Glutamatergic neuron (in vitro differentiated cells): ENCODE measurements around the gene CARD8. TPM values are rescaled to one million over a fixed set of nuclear protein-coding genes. Genes with fewer than 3 reads are reported as not detected.

Experiments
- DNase-seq: peaks from one replicate; pipeline ENCODE4 v3.0.0; 2022
- H3K27ac Mint-ChIP-seq: one replicate; pipeline ENCODE4 v1.8.0; 2020; ENCODE audit warnings: mild to moderate bottlenecking, mixed read lengths, inconsistent platforms; ENCODE audit not compliant: unreplicated experiment
- H3K27me3 Mint-ChIP-seq: one replicate; pipeline ENCODE4 v1.8.0; 2020; ENCODE audit warnings: mild to moderate bottlenecking, moderate library complexity, mixed read lengths, inconsistent platforms; ENCODE audit not compliant: unreplicated experiment
- H3K36me3 Mint-ChIP-seq: one replicate; pipeline ENCODE4 v1.8.0; 2020; ENCODE audit warnings: mild to moderate bottlenecking, mixed read lengths, inconsistent platforms; ENCODE audit not compliant: unreplicated experiment
- H3K4me1 Mint-ChIP-seq: one replicate; pipeline ENCODE4 v1.8.0; 2020; ENCODE audit warnings: mild to moderate bottlenecking, low read depth, mixed read lengths, inconsistent platforms; ENCODE audit not compliant: unreplicated experiment
- H3K4me3 Mint-ChIP-seq: one replicate; pipeline ENCODE4 v1.8.0; 2020; ENCODE audit warnings: mild to moderate bottlenecking, mixed read lengths, inconsistent platforms; ENCODE audit not compliant: unreplicated experiment
- H3K9me3 Mint-ChIP-seq: one replicate; pipeline ENCODE4 v1.8.0; 2020; ENCODE audit warnings: mild to moderate bottlenecking, moderate library complexity, mixed read lengths, inconsistent platforms; ENCODE audit not compliant: unreplicated experiment
- CTCF ChIP-seq: fragments of 200-600 bp; sonication (generic); IDR thresholded peaks from one replicate; pipeline ENCODE4 v1.5.0; 2021; ENCODE audit not compliant: partially characterized antibody, unreplicated experiment
- total RNA-seq: library from RNA; stranded (reverse); fragmentation: NEBNext Ultra II Directional; extraction: Animal tissue kit (Norgen Biotek cat#: 25700); gene quantifications from one replicate; pipeline ENCODE4 v1.2.1, GENCODE V29; 2021; ENCODE audit not compliant: unreplicated experiment

Gene CARD8
- total RNA-seq, 1 donor from 2014 or later = 41.9 TPM

GRCh38 chr19:48284896-48285295 is 29.2 kb upstream of the CARD8 start:
- Mint-ChIP-seq H3K36me3 (peaks cover 16% of the 10 kb centered on the region), H3K4me3 (no peak overlapping the region), H3K4me1 (no peaks in the 10 kb centered on the region), H3K27me3 (peaks cover 2% of the 10 kb centered on the region), H3K9me3 (peaks cover 6% of the 10 kb centered on the region), H3K27ac (peak overlapping the region; percentile 45)
- DNase-seq = no peak
- no peak for TF ChIP-seq CTCF

DNA sequence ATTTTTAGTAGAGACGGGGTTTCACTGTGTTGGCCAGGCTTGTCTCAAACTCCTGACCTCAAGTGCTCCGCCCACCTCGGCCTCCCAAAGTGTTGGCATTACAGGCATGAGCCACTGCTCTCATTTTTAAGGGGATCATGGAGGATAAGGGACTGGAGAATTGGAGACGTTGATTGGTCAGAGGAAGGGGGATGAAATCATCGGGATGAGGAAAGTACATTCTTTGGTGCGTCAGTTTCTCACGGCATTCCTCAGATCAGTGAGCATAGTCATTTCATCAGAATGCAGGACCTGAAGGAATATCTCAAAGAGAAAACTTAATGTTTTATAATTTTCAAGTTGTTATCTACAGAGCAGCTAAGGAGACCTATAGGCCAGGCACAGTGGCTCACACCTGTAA is 28.2 kb upstream of the CARD8 start:
- no peak for TF ChIP-seq CTCF
- peaks cover 16% of the 10 kb centered on the region for H3K36me3 Mint-ChIP-seq
- H3K4me3 Mint-ChIP-seq = no peak overlapping the region
- H3K9me3 Mint-ChIP-seq = peaks cover 6% of the 10 kb centered on the region
- H3K27me3 Mint-ChIP-seq = peaks cover 2% of the 10 kb centered on the region
- H3K4me1 Mint-ChIP-seq = no peaks in the 10 kb centered on the region
- DNase-seq = no peak
- no peak overlapping the region for H3K27ac Mint-ChIP-seq

DNA sequence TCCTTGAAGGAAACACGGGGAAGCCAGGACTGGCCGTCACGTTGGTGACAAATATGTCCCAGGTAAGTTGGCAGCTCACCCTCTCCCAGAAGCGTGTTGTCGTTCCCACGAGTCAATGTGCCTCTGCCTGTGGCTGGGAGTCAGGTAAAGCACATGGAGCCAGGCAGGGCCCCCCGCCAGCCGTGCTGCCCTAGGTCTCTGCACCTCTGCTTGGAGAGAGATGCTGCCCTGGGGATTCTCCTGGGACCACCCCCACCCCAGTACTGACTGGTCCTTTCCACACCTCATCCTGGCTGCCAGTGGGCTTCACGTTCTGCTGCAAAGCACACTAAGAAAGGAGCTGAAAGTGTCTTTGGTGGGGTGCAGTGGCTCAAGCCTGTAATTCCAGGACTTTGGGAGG is 24.0 kb upstream of the CARD8 start:
- peaks cover 7% of the 10 kb centered on the region for H3K27me3 Mint-ChIP-seq
- H3K4me1 Mint-ChIP-seq = peaks cover 5% of the 10 kb centered on the region
- TF ChIP-seq CTCF = no peak

GRCh38 chr19:48274938-48275337 is 19.2 kb upstream of the CARD8 start:
- TF ChIP-seq CTCF = no peak
- peaks cover 9% of the 10 kb centered on the region for H3K9me3 Mint-ChIP-seq
- peaks cover 5% of the 10 kb centered on the region for H3K4me1 Mint-ChIP-seq
- H3K4me3 Mint-ChIP-seq = no peak overlapping the region
- no peaks in the 10 kb centered on the region for H3K36me3 Mint-ChIP-seq
- no peak overlapping the region for H3K27ac Mint-ChIP-seq
- DNase-seq = no peak
- H3K27me3 Mint-ChIP-seq = peaks cover 11% of the 10 kb centered on the region

More for the DNA sequence above, 24.0 kb upstream of the CARD8 start:
- Mint-ChIP-seq H3K4me3 (no peak overlapping the region), H3K9me3 (peaks cover 7% of the 10 kb centered on the region), H3K27ac (no peak overlapping the region), H3K36me3 (peaks cover 2% of the 10 kb centered on the region)
- no peak for DNase-seq

DNA sequence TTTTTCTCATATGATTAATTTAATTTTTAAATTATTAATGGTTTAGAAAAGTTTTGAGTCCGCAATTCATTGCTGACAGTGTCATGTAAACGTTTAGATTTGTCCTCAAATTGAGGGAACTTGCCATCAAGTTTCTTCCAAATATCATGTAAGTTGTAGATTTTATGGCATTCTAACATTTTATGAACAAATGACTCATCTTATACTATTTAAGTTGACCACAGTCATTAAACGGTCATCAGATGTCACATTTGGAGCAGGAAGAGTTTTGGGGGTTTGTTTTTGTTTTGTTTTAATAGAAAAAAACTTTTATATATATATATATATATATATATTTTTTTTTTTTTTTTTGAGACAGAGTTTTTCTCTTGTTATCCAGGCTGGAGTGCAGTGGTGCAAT is 18.5 kb upstream of the CARD8 start:
- Mint-ChIP-seq H3K4me1 (peaks cover 7% of the 10 kb centered on the region), H3K27ac (no peak overlapping the region), H3K36me3 (no peaks in the 10 kb centered on the region), H3K9me3 (peaks cover 9% of the 10 kb centered on the region), H3K4me3 (no peak overlapping the region), H3K27me3 (peaks cover 14% of the 10 kb centered on the region)
- DNase-seq = no peak
- TF ChIP-seq CTCF = no peak
